HepG2 (cell line): ENCODE data around the gene UBQLN4. TPM values are rescaled to one million over a fixed set of nuclear protein-coding genes. Genes with fewer than 3 reads are reported as not detected.

ENCODE experiments used
- ATM ChIP-seq: fragments of 450-650 bp; IDR thresholded peaks from 2 replicates; pipeline ENCODE4 v1.7.1; 2017; ENCODE audit warnings: mild to moderate bottlenecking, borderline replicate concordance
- CREB1 ChIP-seq, 2 experiments: fragments of 450-650 bp in 1 of 2; IDR thresholded peaks; 2 replicates each; pipeline ENCODE4 v1.6.1; 2016 to 2017; ENCODE audit warnings: control low read depth in 1 of 2, mild to moderate bottlenecking in 1 of 2, missing compliant biosample characterization in 1 of 2, missing genetic modification characterization in 1 of 2
- ELF4 ChIP-seq: sonication (generic); formaldehyde crosslinking; IDR thresholded peaks from 2 replicates; pipeline ENCODE4 v1.5.0; 2020; ENCODE audit warnings: missing genetic modification reagents, mild to moderate bottlenecking, moderate library complexity, borderline replicate concordance
- FOSL2 ChIP-seq: sonication (generic); formaldehyde crosslinking; IDR thresholded peaks from 2 replicates; pipeline ENCODE4 v1.4.0; 2020; ENCODE audit warnings: missing genetic modification reagents
- GTF3A ChIP-seq: sonication (generic); formaldehyde crosslinking; conservative IDR thresholded peaks from 2 replicates; pipeline ENCODE4 v1.4.0; 2020; ENCODE audit warnings: mild to moderate bottlenecking, missing genetic modification reagents
- HNRNPK ChIP-seq: fragments of 200-400 bp; formaldehyde crosslinking; IDR thresholded peaks from 2 replicates; pipeline ENCODE4 v1.6.1; 2018; ENCODE audit warnings: low read length, low read depth, moderate library complexity, mild to moderate bottlenecking; ENCODE audit not compliant: poor library complexity, severe bottlenecking
- KAT2B ChIP-seq: fragments of 150-350 bp; IDR thresholded peaks from 2 replicates; pipeline ENCODE4 v1.6.1; 2014; ENCODE audit warnings: low read depth, low read length, borderline replicate concordance
- MED1 ChIP-seq: sonication (generic); formaldehyde crosslinking; IDR thresholded peaks from 2 replicates; pipeline ENCODE4 v1.4.0; 2020; ENCODE audit warnings: missing genetic modification reagents
- MTA3 ChIP-seq: sonication (generic); formaldehyde crosslinking; IDR thresholded peaks from 2 replicates; pipeline ENCODE4 v1.4.0; 2020; ENCODE audit warnings: missing genetic modification reagents
- NAIF1 ChIP-seq: sonication (generic); formaldehyde crosslinking; IDR thresholded peaks from 2 replicates; pipeline ENCODE4 v1.5.0; 2020; ENCODE audit warnings: mild to moderate bottlenecking, missing genetic modification reagents, borderline replicate concordance
- NCOA2 ChIP-seq: sonication (generic); formaldehyde crosslinking; IDR thresholded peaks from 2 replicates; pipeline ENCODE4 v1.8.0; 2022; ENCODE audit warnings: inconsistent platforms
- NR2F6 ChIP-seq, 2 experiments: IDR thresholded peaks; 2 replicates each; pipeline ENCODE4 v1.6.1; 2016; ENCODE audit warnings: antibody characterized with exemption in 1 of 2, mild to moderate bottlenecking in 1 of 2
- PTBP1 ChIP-seq: fragments of 200-400 bp; formaldehyde crosslinking; IDR thresholded peaks from 2 replicates; pipeline ENCODE4 v1.6.1; 2018; ENCODE audit warnings: low read length, low read depth; ENCODE audit not compliant: poor library complexity, severe bottlenecking
- SRSF1 ChIP-seq: fragments of 200-400 bp; formaldehyde crosslinking; optimal IDR thresholded peaks from 2 replicates; pipeline ENCODE3; 2017; ENCODE audit warnings: mild to moderate bottlenecking, low read depth, low read length, moderate library complexity
- SRY ChIP-seq: sonication (generic); formaldehyde crosslinking; IDR thresholded peaks from 2 replicates; pipeline ENCODE4 v1.8.0; 2022; ENCODE audit warnings: mild to moderate bottlenecking, missing genetic modification reagents
- TBX2 ChIP-seq: sonication (generic); formaldehyde crosslinking; IDR thresholded peaks from 2 replicates; pipeline ENCODE4 v1.5.0; 2020; ENCODE audit warnings: missing genetic modification reagents, mild to moderate bottlenecking, borderline replicate concordance
- ZNF180 ChIP-seq: sonication (generic); formaldehyde crosslinking; IDR thresholded peaks from 2 replicates; pipeline ENCODE4 v1.4.0; 2020; ENCODE audit warnings: low read depth, missing genetic modification reagents, borderline replicate concordance
- ZNF343 ChIP-seq: sonication (generic); formaldehyde crosslinking; IDR thresholded peaks from 2 replicates; pipeline ENCODE4 v1.4.0; 2020; ENCODE audit warnings: mild to moderate bottlenecking, missing genetic modification reagents
- ZNF468 ChIP-seq: sonication (generic); formaldehyde crosslinking; IDR thresholded peaks from 2 replicates; pipeline ENCODE4 v1.8.0; 2022; ENCODE audit warnings: mild to moderate bottlenecking, moderate library complexity, missing genetic modification reagents
- ZNF501 ChIP-seq: sonication (generic); formaldehyde crosslinking; IDR thresholded peaks from 2 replicates; pipeline ENCODE4 v1.5.1; 2020; ENCODE audit warnings: mild to moderate bottlenecking, moderate library complexity, missing genetic modification reagents
- ZNF546 ChIP-seq: sonication (generic); formaldehyde crosslinking; conservative IDR thresholded peaks from 2 replicates; pipeline ENCODE4 v1.8.1; 2023; ENCODE audit warnings: mild to moderate bottlenecking, missing genetic modification reagents
- ZNF562 ChIP-seq: sonication (generic); formaldehyde crosslinking; IDR thresholded peaks from 2 replicates; pipeline ENCODE4 v1.8.0; 2022; ENCODE audit warnings: missing genetic modification reagents, borderline replicate concordance
- ZNF564 ChIP-seq: sonication (generic); formaldehyde crosslinking; IDR thresholded peaks from 2 replicates; pipeline ENCODE4 v1.8.1; 2023; ENCODE audit warnings: mild to moderate bottlenecking, missing genetic modification reagents
- ZNF773 ChIP-seq: sonication (generic); formaldehyde crosslinking; IDR thresholded peaks from 2 replicates; pipeline ENCODE4 v1.4.0; 2020; ENCODE audit warnings: missing genetic modification reagents, borderline replicate concordance
- polyA plus RNA-seq, 8 experiments: library from polyadenylated mRNA; depleted of rRNA in 3 of 8; stranded (reverse) in 7 of 8; unstranded in 1 of 8; fragments of >200 nt; fragmentation: Illumina TruSeq in 4 of 8; extraction: Trizol in 4 of 8; gene quantifications; 2 replicates each; pipeline versions ENCODE4 v1.2.1 to v1.2.3, GENCODE V29; 2011 to 2016; ENCODE audit warnings: low read depth in 4 of 8, missing spikeins in 1 of 8, mixed read lengths in 1 of 8; ENCODE audit not compliant: insufficient read depth in 1 of 8
- total RNA-seq, 5 experiments: library from RNA; depleted of rRNA; stranded (reverse); fragments of >200 nt; fragmentation: Illumina TruSeq; extraction: Trizol; gene quantifications; 2 replicates each; pipeline ENCODE4 v1.2.3, GENCODE V29; 2016; ENCODE audit warnings: low read depth in 1 of 5
- TF ChIP-seq, protein P1 (sequence below): sonication (generic); formaldehyde crosslinking; IDR thresholded peaks from 2 replicates; pipeline ENCODE4 v1.5.0; 2020; ENCODE audit warnings: mild to moderate bottlenecking, low read depth, missing genetic modification reagents, borderline replicate concordance
- TF ChIP-seq, protein P2 (sequence below): sonication (generic); formaldehyde crosslinking; IDR thresholded peaks from 2 replicates; pipeline ENCODE4 v1.4.0; 2020; ENCODE audit warnings: missing genetic modification reagents, borderline replicate concordance
- TF ChIP-seq, protein P3 (sequence below): sonication (generic); formaldehyde crosslinking; IDR thresholded peaks from 2 replicates; pipeline ENCODE4 v1.5.1; 2020; ENCODE audit warnings: missing genetic modification reagents, mild to moderate bottlenecking, borderline replicate concordance

UBQLN4 gene
- total and polyA plus RNA-seq, 2 of the 13 experiments (the other 11 are each of a cell fraction or from before 2014, with no cell fraction given) = 31.5 to 39.8 TPM

DNA sequence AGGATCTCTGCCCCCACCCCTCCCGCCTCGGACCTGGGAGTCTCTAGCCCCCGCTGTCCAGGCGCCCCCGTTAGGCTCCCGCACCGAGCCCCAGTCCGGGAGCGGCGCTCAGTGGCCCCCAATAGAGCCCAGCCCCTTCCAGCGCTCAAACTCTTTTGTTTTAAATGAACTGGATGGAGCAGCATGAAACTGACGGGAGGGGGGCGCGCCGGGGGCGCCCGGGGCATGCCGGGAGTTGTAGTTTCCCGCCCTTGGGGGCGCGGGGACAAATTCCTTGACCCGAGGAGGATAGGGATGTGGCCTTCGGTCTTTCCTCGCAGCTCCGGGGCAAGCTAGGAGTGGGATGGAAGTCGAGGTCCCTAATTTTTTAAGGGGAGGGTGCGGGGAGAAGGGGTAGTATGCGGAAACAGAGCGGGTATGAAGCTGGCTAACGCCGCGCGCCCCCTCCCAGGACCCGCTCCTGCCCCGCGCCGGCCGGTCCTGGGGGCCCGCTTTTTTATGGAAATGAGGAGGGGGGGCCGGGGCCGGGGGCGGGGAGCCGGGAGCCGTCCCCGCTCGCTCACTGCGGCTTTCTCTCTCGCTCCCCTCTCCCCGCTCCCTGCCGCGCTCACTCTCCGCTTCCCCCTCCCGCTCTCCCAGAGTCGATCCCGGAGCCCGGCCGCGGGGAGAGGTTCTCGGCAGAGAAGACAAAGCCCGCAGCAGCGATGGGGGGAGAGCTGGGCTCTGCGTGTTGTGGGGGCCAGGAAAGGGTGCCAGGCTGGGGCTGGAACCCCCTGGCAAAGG, 28.9 kb upstream of the UBQLN4 start, which contains the start of gene MEX3A (continued):
- TF ChIP-seq TBX2 (CRISPR knock-in tag) (no peak), ZNF546 (CRISPR knock-in tag) (no peak), ZNF773 (CRISPR knock-in tag) (no peak), ZNF468 (CRISPR knock-in tag) (no peak), ZNF343 (0 out of 2 replicates have a peak, but pooled peaks have one; percentile 45), FOSL2 (peak; percentile 21), NR2F6 (IDR thresholded peaks at IDR 0.05) (peak; percentile 71), NR2F6 (CRISPR knock-in tag; IDR thresholded peaks at IDR 0.05) (peak; percentile 59), SRY (CRISPR knock-in tag) (no peak), NAIF1 (peak; percentile 44; the same call in 1 of the 2 replicates), MED1 (CRISPR knock-in tag) (0 out of 2 replicates have a peak, but pooled peaks have one; percentile 14), ATM (no peak), ZNF564 (CRISPR knock-in tag) (0 out of 2 replicates have a peak, but pooled peaks have one; percentile 5), ZNF562 (CRISPR knock-in tag) (no peak), ZNF501 (CRISPR knock-in tag) (peak; percentile 39; the same call in 1 of the 2 replicates), PTBP1 (no peak), ZNF180 (CRISPR knock-in tag) (no peak), KAT2B (no peak), CREB1 (IDR thresholded peaks at IDR 0.05) (no peak), CREB1 (CRISPR knock-in tag; IDR thresholded peaks at IDR 0.05) (peak; percentile 76), MTA3 (no peak), ELF4 (CRISPR knock-in tag) (peak; percentile 59; the same call in 1 of the 2 replicates), SRSF1 (peak; percentile 3), HNRNPK (no peak), GTF3A (no peak), NCOA2 (no peak)
- TF ChIP-seq, protein P1, sequence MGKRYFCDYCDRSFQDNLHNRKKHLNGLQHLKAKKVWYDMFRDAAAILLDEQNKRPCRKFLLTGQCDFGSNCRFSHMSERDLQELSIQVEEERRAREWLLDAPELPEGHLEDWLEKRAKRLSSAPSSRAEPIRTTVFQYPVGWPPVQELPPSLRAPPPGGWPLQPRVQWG (CRISPR knock-in tag) = no peak
- TF ChIP-seq, protein P2, sequence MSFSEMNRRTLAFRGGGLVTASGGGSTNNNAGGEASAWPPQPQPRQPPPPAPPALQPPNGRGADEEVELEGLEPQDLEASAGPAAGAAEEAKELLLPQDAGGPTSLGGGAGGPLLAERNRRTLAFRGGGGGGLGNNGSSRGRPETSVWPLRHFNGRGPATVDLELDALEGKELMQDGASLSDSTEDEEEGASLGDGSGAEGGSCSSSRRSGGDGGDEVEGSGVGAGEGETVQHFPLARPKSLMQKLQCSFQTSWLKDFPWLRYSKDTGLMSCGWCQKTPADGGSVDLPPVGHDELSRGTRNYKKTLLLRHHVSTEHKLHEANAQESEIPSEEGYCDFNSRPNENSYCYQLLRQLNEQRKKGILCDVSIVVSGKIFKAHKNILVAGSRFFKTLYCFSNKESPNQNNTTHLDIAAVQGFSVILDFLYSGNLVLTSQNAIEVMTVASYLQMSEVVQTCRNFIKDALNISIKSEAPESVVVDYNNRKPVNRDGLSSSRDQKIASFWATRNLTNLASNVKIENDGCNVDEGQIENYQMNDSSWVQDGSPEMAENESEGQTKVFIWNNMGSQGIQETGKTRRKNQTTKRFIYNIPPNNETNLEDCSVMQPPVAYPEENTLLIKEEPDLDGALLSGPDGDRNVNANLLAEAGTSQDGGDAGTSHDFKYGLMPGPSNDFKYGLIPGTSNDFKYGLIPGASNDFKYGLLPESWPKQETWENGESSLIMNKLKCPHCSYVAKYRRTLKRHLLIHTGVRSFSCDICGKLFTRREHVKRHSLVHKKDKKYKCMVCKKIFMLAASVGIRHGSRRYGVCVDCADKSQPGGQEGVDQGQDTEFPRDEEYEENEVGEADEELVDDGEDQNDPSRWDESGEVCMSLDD = 0 out of 2 replicates have a peak, but pooled peaks have one; percentile 26
- TF ChIP-seq, protein P3, sequence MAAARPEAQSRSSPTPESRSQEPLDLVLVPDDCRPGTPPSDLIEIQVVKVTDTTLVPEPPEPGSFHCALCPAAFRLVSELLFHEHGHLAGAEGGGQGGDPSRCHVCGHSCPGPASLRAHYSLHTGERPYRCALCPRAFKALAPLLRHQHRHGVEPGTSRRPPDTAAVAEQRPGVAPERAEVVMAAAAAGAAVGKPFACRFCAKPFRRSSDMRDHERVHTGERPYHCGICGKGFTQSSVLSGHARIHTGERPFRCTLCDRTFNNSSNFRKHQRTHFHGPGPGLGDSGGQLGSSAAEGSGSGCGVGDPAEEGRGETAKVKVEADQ (CRISPR knock-in tag) = no peak
